AG04449 (cell line): Measurements from ENCODE around the gene SESN3.

Experiments
- CTCF ChIA-PET: fragments of 350-600 bp; formaldehyde crosslinking; extraction: SDS; loops from one replicate; lab custom pipeline; 2021; ENCODE audit warnings: antibody characterized with exemption; lab: Yijun Ruan, JAX
- POLR2A ChIA-PET: fragments of 400-600, 350-600 bp; formaldehyde crosslinking; extraction: SDS; loops from one replicate; lab custom pipeline; 2020; ENCODE audit warnings: antibody characterized with exemption, inconsistent platforms; lab: Yijun Ruan, JAX
- DNase-seq: peaks from one replicate; pipeline ENCODE4 v3.0.0-alpha.2; 2010; ENCODE audit warnings: low read depth, low spot score
- H3K4me3 ChIP-seq: 2 replicates; pipeline ENCODE4 v1.5.1; 2011; ENCODE audit warnings: low read depth, mild to moderate bottlenecking, control low read depth, low read length
- CTCF ChIP-seq: IDR thresholded peaks from one replicate; pipeline ENCODE4 v1.5.1; 2011; ENCODE audit warnings: mild to moderate bottlenecking, moderate library complexity, low read length, control low read depth, inconsistent platforms; ENCODE audit not compliant: insufficient read depth; ENCODE audit errors: missing control alignments

Gene SESN3

GRCh38 chr11:95156133-95156721, 74.8 kb downstream of the SESN3 start:
- POLR2A ChIA-PET: no interaction called here
- CTCF ChIA-PET: interaction anchor here (0.7 to 22.2 kb wide), 8 partner anchors 9 to 602 kb away, joined by 3 to 581 read pairs (median 5); partner anchors contain the start of gene SRSF8
- DNase-seq: no peak
- TF ChIP-seq CTCF: no peak
- H3K4me3 ChIP-seq: no peak overlapping the region

GRCh38 chr11:95155385-95155784, 75.6 kb downstream of the SESN3 start:
- ChIA-PET POLR2A (no interaction called here), CTCF (interaction anchor here (0.7 to 22.2 kb wide), 19 partner anchors 9 to 1269 kb away, joined by 3 to 581 read pairs (median 5); partner anchors contain the start of genes FAM76B and SRSF8)

GRCh38 chr11:95154514-95154913, 76.5 kb downstream of the SESN3 start:
- peak; percentile 68 for TF ChIP-seq CTCF
- POLR2A ChIA-PET: no interaction called here
- no peak for DNase-seq
- no peak overlapping the region for H3K4me3 ChIP-seq
- CTCF ChIA-PET: interaction anchor here (0.6 to 22.2 kb wide), 25 partner anchors 8 to 1270 kb away, joined by 3 to 581 read pairs (median 4); partner anchors contain the start of genes FAM76B and SRSF8

More at GRCh38 chr11:95155385-95155784, 75.6 kb downstream of the SESN3 start:
- no peak overlapping the region for H3K4me3 ChIP-seq
- TF ChIP-seq CTCF: no peak
- DNase-seq: no peak

GRCh38 chr11:95153857-95154246, 77.2 kb downstream of the SESN3 start:
- ChIA-PET POLR2A (no interaction called here), CTCF (interaction anchor here (0.6 to 22.2 kb wide), 22 partner anchors 9 to 1271 kb away, joined by 3 to 581 read pairs (median 3); partner anchors contain the start of genes ENDOD1, FAM76B and SRSF8)
- no peak for TF ChIP-seq CTCF
- H3K4me3 ChIP-seq: no peak overlapping the region
- no peak for DNase-seq

GRCh38 chr11:95152876-95153856, 77.8 kb downstream of the SESN3 start:
- no peak overlapping the region for H3K4me3 ChIP-seq
- POLR2A ChIA-PET: interaction anchor here (0.7 kb wide), 1 partner anchor 552 kb away, joined by 5 read pairs; no protein-coding TSS in a partner anchor
- no peak for TF ChIP-seq CTCF
- no peak for DNase-seq
- CTCF ChIA-PET: interaction anchor here (0.6 to 22.2 kb wide), 28 partner anchors 9 to 1271 kb away, joined by 3 to 581 read pairs (median 5); partner anchors contain the start of genes CEP57, ENDOD1, FAM76B and SRSF8
